ENCODE data around the gene MGARP. TPM values are rescaled to one million over a fixed set of nuclear protein-coding genes. Genes with fewer than 3 reads are reported as not detected.
"Not testable (repeated sequence)": the region's sequence is repeated elsewhere in the genome, so short reads cannot be mapped to it uniquely, and the experiment has no call there.

The MGARP gene
- total RNA-seq, 1 experiment from 2014 or later: 0.22 TPM

DNA sequence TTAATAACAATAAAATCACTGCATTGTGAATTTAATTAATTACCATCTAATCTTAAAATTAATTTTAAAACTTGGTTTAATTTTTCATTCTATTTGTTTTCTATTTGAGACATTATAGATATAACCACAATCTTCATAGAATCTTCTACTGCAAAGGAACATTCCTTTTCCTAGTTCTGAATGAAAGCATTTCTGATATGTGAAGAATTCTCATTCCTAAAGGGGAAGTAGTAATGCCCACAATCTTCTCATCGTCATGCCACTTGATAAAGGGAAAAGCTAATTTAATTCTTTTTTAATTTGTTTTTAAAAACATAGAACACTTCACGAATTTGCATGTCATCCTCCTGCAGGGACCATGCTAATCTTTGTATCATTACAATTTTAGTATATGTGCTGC lies 23.7 kb downstream of the MGARP start:
- H3K27ac ChIP-seq (ENCODE audit: low read depth, low read length): no peak overlapping the region
- CTCF ChIA-PET: no interaction called here
- no peak overlapping the region for H3K4me2 ChIP-seq (ENCODE audit: low read length)
- H2AFZ ChIP-seq (ENCODE audit: low read depth, low read length, poor library complexity, severe bottlenecking): no peak overlapping the region
- no peaks in the 10 kb centered on the region for H3K79me2 ChIP-seq (ENCODE audit: insufficient read depth, low read length)
- H3K9ac ChIP-seq (ENCODE audit: low read length): no peak overlapping the region
- ATAC-seq (no peak), DNase-seq (ENCODE audit: low read depth, low spot score) (no peak)
- TF ChIP-seq, protein P1, sequence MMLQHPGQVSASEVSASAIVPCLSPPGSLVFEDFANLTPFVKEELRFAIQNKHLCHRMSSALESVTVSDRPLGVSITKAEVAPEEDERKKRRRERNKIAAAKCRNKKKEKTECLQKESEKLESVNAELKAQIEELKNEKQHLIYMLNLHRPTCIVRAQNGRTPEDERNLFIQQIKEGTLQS (IDR thresholded peaks at IDR 0.05): no peak
- TF ChIP-seq EGR1 (IDR thresholded peaks at IDR 0.05; ENCODE audit: low read depth): no peak
- TF ChIP-seq CEBPB (IDR thresholded peaks at IDR 0.05; ENCODE audit: low read depth): no peak
- TF ChIP-seq REST (IDR thresholded peaks at IDR 0.05; ENCODE audit: low read depth): no peak
- TF ChIP-seq FOSL1 (IDR thresholded peaks at IDR 0.05; ENCODE audit: low read depth): no peak
- no peak for TF ChIP-seq EZH2 (IDR thresholded peaks at IDR 0.05)
- TF ChIP-seq SIN3A (IDR thresholded peaks at IDR 0.05; ENCODE audit: low read depth): no peak
- TF ChIP-seq POLR2AphosphoS5 (IDR thresholded peaks at IDR 0.05; ENCODE audit: low read depth, low read length): no peak
- no peak for TF ChIP-seq EZH2phosphoT487 (IDR thresholded peaks at IDR 0.05; ENCODE audit: borderline replicate concordance)
- TF ChIP-seq SRF (IDR thresholded peaks at IDR 0.05; ENCODE audit: low read depth): no peak
- no peak for TF ChIP-seq TCF7L2 (IDR thresholded peaks at IDR 0.05; ENCODE audit: borderline replicate concordance, extremely low read depth, insufficient read depth, insufficient read length)
- TF ChIP-seq ZFX (IDR thresholded peaks at IDR 0.05): no peak
- TF ChIP-seq MAX (IDR thresholded peaks at IDR 0.05): no peak
- H3K9me3 ChIP-seq (ENCODE audit: control insufficient read depth in 1 of 2, insufficient read depth in 1 of 2, low read depth in 1 of 2, low read length in 2 of 2): no peaks in the 10 kb centered on the region
- no peaks in the 10 kb centered on the region for H3K4me1 ChIP-seq (ENCODE audit: control insufficient read depth in 1 of 2, insufficient read depth in 2 of 2, low read length in 2 of 2)
- POLR2A ChIA-PET: no interaction called here
- H3K27me3 ChIP-seq (ENCODE audit: insufficient read depth, low read length): no peaks in the 10 kb centered on the region
- no peaks in the 10 kb centered on the region for H4K20me1 ChIP-seq (ENCODE audit: insufficient read depth)
- intact Hi-C loops (cut with micrococcal nuclease): no loop called here
- H3K36me3 ChIP-seq (ENCODE audit: control insufficient read depth in 1 of 2, insufficient read depth in 2 of 2, low read length in 2 of 2): no peaks in the 10 kb centered on the region
- no TSS peak for BruUV-seq (replicated peaks)
- no peaks in the 10 kb centered on the region for H3K9me2 ChIP-seq (ENCODE audit: insufficient read depth)
- RAD21 ChIA-PET (ENCODE audit: low non-redundant PET in 1 of 2, low total read pairs in 2 of 2, uncharacterized antibody in 2 of 2, unreplicated experiment in 2 of 2): no interaction called here
- no peak overlapping the region for H3K4me3 ChIP-seq (replicated peaks in 1 of 2; ENCODE audit: low read depth in 1 of 2, low read length in 2 of 2)

GRCh38 chr4:139255581-139255980 lies 24.4 kb downstream of the MGARP start:
- POLR2A ChIA-PET; H2AFZ ChIP-seq (ENCODE audit: low read depth, low read length, poor library complexity, severe bottlenecking); H3K4me3 ChIP-seq (replicated peaks in 1 of 2; ENCODE audit: low read depth in 1 of 2, low read length in 2 of 2); BruUV-seq (replicated peaks); H3K4me2 ChIP-seq (ENCODE audit: low read length); intact Hi-C loops (cut with micrococcal nuclease); RAD21 ChIA-PET (ENCODE audit: low non-redundant PET in 1 of 2, low total read pairs in 2 of 2, uncharacterized antibody in 2 of 2, unreplicated experiment in 2 of 2); H3K27ac ChIP-seq (ENCODE audit: low read depth, low read length); H3K27me3 ChIP-seq (ENCODE audit: insufficient read depth, low read length); CTCF ChIA-PET; H4K20me1 ChIP-seq (ENCODE audit: insufficient read depth); H3K36me3 ChIP-seq (ENCODE audit: control insufficient read depth in 1 of 2, insufficient read depth in 2 of 2, low read length in 2 of 2); ATAC-seq; H3K9me3 ChIP-seq (ENCODE audit: control insufficient read depth in 1 of 2, insufficient read depth in 1 of 2, low read depth in 1 of 2, low read length in 2 of 2); H3K9me2 ChIP-seq (ENCODE audit: insufficient read depth); H3K9ac ChIP-seq (ENCODE audit: low read length); H3K79me2 ChIP-seq (ENCODE audit: insufficient read depth, low read length); DNase-seq (ENCODE audit: low read depth, low spot score); H3K4me1 ChIP-seq (ENCODE audit: control insufficient read depth in 1 of 2, insufficient read depth in 2 of 2, low read length in 2 of 2): not testable (repeated sequence)

Data from HCT116 (cell line).